ENCODE data around the gene GRIN2C.

Gene GRIN2C

GRCh38 chr17:74846621-74847020 is 13.1 kb downstream of the GRIN2C start:
- no peak for DNase-seq (ENCODE audit: low read depth)

- DNase-seq (ENCODE audit: low read depth), result no peak
These were observed 16.4 kb downstream of the GRIN2C start for GRCh38 chr17:74843352-74843627.

DNA sequence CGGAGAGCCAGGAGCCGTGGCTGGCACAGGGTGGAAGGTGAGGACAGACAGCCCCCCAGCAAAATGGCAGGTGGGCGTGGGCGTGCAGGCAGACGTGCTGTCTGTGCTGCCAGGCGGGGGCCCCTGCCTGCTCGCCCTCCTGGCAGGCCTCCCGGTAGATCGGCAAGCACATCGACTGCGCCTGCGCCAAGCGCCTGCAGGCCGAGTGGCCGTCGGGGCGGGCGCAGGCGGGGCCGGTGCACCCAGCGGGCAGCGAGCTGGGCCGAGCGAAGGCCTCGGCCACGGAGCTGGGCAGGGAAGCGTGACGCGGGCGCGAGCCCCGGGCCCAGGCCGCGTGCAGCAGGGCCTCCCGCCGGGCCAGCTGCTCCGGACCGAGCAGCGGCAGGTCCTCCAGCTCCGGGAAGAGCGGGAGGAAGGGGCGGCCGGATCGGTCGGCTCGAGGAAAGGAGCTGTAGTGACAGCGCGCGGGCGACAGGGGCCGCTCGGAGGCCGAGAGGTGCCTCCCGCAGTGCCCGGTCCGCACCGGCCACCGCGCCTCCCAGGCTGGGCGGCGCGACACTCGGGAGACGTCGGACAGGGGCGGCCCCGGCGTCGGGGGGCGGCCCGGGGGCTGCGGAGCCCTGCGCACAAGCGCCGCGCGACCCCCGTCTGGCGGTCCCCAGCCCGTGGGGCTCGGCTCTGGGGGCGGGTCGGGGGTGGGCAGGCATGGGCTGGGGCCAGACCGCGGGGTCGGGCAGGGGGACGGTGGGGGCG is 16.9 kb downstream of the GRIN2C start:
- no peak for DNase-seq (ENCODE audit: low read depth)

- DNase-seq (ENCODE audit: low read depth), result no peak
These were observed 17.5 kb downstream of the GRIN2C start for GRCh38 chr17:74842146-74842598.

DNA sequence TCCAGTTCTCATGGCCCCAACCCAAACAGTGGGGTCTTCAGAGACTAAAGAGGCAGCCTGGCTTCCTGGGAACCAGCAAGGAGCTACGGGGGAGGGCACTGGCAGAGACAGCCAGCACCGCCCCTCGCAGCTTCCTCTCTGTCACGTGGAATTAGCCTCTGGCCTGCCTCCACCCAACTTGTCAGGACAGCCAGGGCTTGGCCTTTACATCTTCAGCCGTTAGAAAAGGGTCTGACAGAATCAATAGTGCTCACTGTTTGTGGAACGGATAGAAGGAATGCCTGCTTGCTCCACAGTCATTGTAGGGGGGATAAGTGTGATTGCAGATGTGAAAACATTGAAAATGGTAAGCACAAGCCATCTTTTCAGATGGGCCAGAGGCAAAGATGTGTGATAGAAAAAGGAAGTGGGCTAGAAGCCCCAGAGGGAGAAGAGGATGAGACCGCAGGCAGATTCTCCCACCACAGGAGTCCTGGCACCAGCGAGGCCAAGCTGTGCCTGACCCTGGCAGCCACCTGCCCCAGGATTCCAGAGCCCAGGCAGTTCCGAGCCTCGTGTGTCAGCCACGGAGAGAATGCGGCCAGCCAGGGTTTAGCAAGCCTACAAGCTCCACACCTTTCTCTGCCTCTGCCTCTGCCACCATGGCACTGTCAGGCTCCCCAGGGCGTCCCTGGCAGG is 18.6 kb downstream of the GRIN2C start:
- no peak for DNase-seq (ENCODE audit: low read depth)

- DNase-seq (ENCODE audit: low read depth), result no peak
These were observed 19.5 kb downstream of the GRIN2C start for GRCh38 chr17:74839990-74840852.

DNA sequence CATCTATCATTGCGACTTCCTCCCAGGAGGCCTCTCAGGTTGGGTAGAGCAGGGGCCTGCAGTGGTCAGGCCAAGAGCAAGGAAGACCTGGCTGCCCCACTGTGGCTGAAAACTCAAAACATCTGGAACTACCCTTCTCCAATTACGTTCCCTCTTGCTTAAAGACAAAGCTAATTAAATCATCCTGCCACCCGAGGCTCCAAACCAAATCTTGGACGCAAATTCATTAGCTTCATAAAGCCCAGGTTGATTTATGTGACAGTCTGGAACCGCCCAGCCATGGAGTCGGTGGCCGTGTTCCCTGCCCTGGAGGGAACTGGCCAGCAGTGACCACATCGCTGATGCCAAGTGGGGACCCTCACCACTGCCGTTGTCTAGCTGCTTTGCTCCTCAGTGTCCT is 21.4 kb downstream of the GRIN2C start:
- no peak for DNase-seq (ENCODE audit: low read depth)

DNA sequence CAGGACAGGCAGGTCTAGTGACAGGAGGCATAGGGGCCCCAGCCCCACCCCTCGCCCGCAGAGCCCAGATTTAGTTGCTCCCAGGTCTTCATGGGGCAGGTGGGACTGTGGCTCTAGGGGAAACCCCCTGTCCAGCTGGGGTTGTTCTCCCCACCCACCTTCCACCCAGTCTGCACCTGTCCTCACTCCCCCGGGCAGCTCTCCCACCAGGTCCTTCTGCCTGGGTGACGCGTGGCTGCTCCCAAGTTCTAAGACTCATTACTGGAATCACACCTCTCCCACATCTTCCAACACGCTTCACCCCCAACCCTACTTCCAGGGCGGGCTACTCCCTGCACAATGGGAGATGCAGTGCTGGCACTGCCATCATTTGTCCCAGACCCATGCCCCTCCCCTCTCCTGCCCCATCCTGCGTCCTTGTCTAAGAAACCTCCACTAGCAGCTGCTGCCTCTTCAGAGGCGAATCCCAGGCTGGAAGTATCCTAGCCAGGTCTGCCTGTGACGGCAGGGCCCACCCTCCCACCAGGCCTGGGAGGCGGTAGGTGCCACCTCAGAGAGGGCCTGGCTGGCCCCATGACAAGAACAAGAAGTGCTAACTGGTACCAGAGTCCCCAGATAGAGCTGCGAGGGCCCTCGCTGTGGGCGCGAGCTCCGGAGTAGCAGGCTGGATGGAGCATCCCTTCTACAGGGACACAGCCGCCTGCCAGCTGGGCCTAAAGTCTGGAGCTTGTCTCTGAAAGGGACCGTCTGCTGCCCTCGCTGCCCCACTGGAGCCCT is 22.8 kb downstream of the GRIN2C start:
- no peak for DNase-seq (ENCODE audit: low read depth)

DNA sequence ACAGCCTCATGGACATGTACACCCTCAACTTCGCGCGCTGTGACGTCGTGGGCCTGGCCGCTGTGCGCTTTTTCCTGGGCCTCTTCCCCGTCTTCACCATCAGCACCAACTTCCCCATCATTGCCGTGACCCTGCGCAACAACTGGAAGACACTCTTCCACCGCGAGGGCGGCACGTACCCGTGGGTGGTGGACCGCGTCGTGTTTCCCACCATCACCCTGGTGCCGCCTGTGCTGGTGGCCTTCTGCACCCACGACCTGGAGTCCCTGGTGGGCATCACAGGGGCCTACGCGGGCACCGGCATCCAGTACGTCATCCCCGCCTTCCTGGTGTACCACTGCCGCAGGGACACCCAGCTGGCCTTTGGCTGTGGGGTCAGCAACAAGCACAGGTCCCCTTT is 23.5 kb downstream of the GRIN2C start:
- DNase-seq (ENCODE audit: low read depth), result no peak

DNA sequence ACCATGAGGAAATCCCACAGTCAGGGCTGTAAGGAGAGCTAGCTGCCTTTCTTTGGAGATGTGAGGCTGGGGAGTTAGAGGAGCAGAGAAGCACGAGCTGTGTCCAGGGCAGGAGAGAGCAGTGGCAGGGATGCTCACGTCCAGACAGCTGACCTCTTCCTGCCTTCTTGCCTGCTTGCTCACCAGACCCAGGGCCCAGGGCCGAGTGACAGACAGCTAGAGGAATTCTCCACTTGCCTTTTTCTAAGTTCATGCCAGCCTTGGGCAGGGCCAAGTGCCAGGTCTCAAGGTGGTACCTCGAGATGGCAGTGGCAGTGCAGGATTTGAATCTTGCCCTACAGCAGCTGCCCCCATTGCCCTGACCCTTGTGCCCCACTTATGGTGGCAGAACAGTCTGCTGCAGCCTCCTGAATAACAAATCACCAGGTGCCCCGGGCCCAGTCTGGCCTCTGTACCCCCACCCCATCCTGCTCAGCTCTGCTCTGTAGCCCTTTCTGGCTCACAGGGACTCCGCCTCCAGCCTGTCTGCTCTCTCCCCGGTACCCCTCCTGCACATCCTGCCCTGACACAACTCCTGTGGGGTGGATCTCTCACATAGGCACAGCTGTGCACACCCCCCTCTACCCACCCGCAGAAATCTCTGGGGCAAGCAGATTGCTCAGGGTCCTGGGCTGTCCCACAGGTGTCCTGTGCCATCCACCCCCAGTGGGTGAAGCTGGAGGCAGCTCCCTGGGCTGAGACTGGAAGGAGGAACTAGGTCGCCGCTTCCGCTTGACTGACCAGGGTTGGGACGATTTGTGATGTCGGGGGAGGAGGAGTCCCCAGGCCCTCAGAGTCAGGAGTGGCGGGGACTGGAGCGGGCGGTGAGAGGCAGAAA is 25.9 kb downstream of the GRIN2C start:
- no peak for DNase-seq (ENCODE audit: low read depth)

- DNase-seq (ENCODE audit: low read depth), result no peak
These were observed 27.3 kb downstream of the GRIN2C start for GRCh38 chr17:74832421-74832820.

DNA sequence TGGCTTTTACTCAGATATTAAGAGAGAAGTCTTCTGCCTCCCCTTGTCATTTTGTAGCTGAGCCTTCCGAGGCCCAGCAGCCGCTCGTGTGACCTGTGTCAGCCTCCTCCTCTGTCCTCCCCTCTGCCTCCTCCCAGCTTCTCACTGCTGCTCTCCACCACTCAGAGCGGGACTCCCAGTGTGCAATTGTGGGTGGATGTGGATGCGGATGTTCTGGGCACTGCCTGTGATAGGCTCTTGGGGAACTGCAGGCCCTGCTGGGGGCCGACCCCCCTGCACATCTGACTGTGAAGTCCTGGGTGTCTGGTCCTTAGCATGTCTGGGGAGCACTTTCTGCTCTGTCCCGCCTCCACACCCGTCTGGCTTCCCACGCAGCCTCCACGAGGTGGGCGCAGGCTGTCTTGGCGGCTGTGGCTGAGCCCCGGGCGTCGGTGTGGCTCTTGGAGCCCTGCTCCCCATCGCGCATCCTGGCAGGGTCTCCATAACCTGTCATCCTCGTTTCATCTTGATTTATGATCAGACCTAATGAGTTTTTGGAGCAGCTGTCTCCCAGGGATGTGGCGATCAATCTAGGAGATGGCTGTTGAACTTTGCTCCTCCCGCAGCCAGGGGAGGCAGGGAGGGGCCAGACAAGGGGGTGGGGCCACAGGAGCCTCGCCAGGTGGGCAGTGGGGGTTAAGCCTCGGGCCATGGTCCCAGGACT is 28.1 kb downstream of the GRIN2C start:
- DNase-seq (ENCODE audit: low read depth), result no peak

- no peak for DNase-seq (ENCODE audit: low read depth)
These were observed 28.8 kb downstream of the GRIN2C start for GRCh38 chr17:74830861-74831260.

GRCh38 chr17:74827800-74828199 is 31.9 kb downstream of the GRIN2C start:
- DNase-seq (ENCODE audit: low read depth), result no peak

- no peak for DNase-seq (ENCODE audit: low read depth)
These were observed 33.5 kb downstream of the GRIN2C start for GRCh38 chr17:74825952-74826719.

DNA sequence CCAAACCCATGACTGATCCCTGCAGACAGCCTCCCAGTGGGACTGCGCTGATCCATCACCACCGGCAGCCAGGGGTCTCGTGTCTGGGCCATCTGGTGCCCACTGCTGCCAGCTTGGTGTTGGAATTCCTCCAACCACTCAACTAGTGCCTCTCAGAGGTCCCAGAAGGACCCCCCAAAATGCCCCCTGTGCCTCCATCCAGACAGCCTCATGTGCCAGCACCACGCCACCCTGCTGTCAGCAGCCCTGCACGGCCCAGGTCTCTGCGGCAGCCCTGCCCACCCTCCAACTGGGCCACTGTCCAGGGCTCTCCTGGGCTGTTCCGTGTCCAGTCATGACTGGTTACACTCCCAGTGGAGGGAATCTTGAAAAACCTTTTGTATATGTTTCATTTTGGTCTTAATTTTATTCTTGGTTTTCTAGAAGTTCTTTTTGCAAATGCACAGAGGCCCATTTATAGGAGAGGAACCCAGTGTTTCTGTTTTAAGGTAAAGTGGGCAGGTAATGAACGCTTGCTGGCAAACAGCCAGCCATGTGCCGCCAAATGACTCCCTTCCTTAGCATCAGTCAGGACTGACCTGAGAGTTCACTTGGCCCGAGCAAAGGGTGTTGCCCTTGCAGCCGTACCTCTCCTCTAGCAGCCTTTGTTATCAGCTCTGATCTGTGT is 34.6 kb downstream of the GRIN2C start:
- DNase-seq (ENCODE audit: low read depth), result no peak

DNA sequence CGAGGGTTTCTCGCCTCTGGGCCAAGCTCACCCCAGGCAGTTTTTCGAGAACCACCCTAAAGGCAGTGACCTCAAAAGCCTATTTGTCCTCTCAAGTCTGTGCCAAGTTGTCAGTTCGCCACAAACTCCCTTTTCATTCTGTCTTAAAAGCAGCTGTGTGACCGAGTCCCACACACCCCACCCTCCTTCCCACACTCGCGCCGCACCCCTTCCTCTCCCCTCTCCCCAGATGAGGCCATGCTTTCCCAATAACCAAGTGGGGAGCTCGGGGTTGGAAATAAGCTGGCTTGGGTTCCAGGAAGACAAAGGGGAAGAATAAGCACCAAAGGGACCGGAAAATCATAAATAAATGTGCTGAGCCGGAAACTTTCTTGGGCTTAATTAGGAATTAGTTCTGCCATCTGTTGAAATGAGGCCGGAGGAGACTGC is 36.7 kb downstream of the GRIN2C start:
- DNase-seq (ENCODE audit: low read depth), result no peak

DNA sequence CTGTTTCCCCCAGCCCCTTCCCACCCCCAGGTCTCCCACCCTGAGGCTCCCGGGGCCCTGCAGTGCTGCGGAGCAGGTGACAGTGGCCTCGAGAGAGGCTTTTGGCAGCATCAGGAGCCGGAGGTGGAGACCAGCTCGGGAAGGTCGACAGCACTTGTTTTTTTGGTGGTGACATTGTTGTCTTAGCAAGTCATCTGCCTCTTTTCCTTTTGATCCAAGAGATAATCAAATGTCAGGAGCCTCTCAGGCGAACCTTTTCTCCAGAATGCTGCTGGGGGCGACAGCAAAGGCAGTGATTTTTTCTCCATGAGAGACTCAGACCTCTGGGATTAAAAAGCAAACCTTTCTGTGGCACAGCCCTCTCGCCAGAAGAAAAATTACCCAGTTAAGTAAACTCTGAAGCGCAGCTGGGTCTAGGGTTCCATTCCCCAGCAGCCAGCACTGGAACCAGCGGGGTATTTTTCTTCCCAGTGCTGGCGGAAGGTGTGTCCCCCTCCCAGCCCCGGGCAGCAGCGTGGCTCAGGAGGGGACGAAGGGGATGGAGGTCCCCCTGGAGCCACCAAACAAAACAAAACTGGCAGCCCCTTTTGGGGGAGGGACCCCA is 37.2 kb downstream of the GRIN2C start:
- DNase-seq (ENCODE audit: low read depth), result no peak

All from activated T-helper 1 cell treated with Interleukin-2 at 50 U/mL for 16 hours (primary cell).